Activated CD8-positive, alpha-beta T cell treated with anti-CD3 and anti-CD28 coated beads, Interleukin-2, amount 10 ng/mL, durations not matched to agents 7 days and 5 days (primary cell): ENCODE data around the gene PRPH2. TPM values are rescaled to one million over a fixed set of nuclear protein-coding genes. Genes with fewer than 3 reads are reported as not detected.
A peak's percentile ranks its signal among the peaks of the same experiment; 100 is the strongest.
"Not testable (repeated sequence)": the region's sequence is repeated elsewhere in the genome, so short reads cannot be mapped to it uniquely, and the experiment has no call there.

Source experiments
- ATAC-seq: fragments of 150-1000 bp; cut with Tn5 transposase; one replicate; pipeline ENCODE4 v1.10.0; 2021; ENCODE audit warnings: moderate library complexity
- CTCF ChIA-PET: fragments of 350-600 bp; sonication (Branson Sonifier 250); formaldehyde crosslinking; loops from one replicate; lab custom pipeline; 2021; ENCODE audit warnings: antibody characterized with exemption; lab: Charles Lee
- POLR2A ChIA-PET: fragments of 350-600 bp; sonication (Branson Sonifier 250); formaldehyde crosslinking; loops from one replicate; lab custom pipeline; 2021; ENCODE audit warnings: antibody characterized with exemption; lab: Charles Lee
- DNase-seq: peaks from one replicate; pipeline ENCODE4 v3.0.0-alpha.2; 2020
- H3K27ac Mint-ChIP-seq: one replicate; pipeline ENCODE4 v1.8.0; 2021; ENCODE audit warnings: mild to moderate bottlenecking, mixed read lengths
- H3K27me3 Mint-ChIP-seq: one replicate; pipeline ENCODE4 v1.8.0; 2021; ENCODE audit warnings: low read depth, mixed read lengths
- H3K36me3 Mint-ChIP-seq: one replicate; pipeline ENCODE4 v1.8.0; 2021; ENCODE audit warnings: low read depth, mixed read lengths
- H3K4me1 Mint-ChIP-seq: one replicate; pipeline ENCODE4 v1.8.0; 2021; ENCODE audit warnings: low read depth, mixed read lengths
- H3K4me3 Mint-ChIP-seq: one replicate; pipeline ENCODE4 v1.8.0; 2021; ENCODE audit warnings: mild to moderate bottlenecking, mixed read lengths
- H3K9me3 Mint-ChIP-seq: one replicate; pipeline ENCODE4 v1.8.0; 2022; ENCODE audit warnings: mixed read lengths; ENCODE audit not compliant: insufficient read depth
- total RNA-seq, 2 experiments: library from RNA; stranded (reverse); gene quantifications; one replicate each; pipeline ENCODE4 v1.2.3, GENCODE V29; 2021

PRPH2 gene
- total RNA-seq, 2 experiments from 2014 or later: not detected

DNA sequence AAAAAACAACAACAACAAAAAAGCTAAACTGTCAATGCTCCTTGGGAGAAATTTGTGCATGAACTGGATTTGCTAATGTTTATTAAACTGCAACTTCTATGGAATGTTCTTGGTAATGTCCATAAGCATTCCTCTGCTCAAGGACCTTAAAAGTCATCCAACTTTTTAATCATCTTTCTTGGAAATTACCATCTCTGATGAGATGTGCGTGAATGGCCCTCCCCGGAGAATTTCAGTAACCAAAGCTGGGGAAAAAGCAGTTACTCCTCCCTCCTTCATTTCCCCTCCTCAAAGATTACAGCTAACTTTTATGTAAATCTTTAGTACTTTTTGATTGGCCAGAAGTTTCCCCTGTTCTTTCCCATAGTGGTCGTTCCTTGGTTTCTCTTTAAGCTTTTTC lies 18.3 kb upstream of the PRPH2 start:
- DNase-seq (no peak), ATAC-seq (no peak)
- POLR2A ChIA-PET: no interaction called here
- Mint-ChIP-seq H3K36me3 (peaks cover 13% of the 10 kb centered on the region), H3K4me3 (no peak overlapping the region), H3K4me1 (peaks cover 17% of the 10 kb centered on the region), H3K27ac (no peak overlapping the region), H3K9me3 (no peaks in the 10 kb centered on the region), H3K27me3 (peaks cover 14% of the 10 kb centered on the region)
- CTCF ChIA-PET: interaction anchor here (3.2 to 4.9 kb wide), 2 partner anchors 14 to 79 kb away, joined by 8 to 24 read pairs; no protein-coding TSS in a partner anchor

- CTCF ChIA-PET: interaction anchor here (1.0 to 1.3 kb wide), 2 partner anchors 10 to 74 kb away, joined by 3 to 8 read pairs; no protein-coding TSS in a partner anchor
- no peak for ATAC-seq
- no peaks in the 10 kb centered on the region for H3K9me3 Mint-ChIP-seq
Measured at GRCh38 chr6:42735976-42736375, 13.6 kb upstream of the PRPH2 start.

DNA sequence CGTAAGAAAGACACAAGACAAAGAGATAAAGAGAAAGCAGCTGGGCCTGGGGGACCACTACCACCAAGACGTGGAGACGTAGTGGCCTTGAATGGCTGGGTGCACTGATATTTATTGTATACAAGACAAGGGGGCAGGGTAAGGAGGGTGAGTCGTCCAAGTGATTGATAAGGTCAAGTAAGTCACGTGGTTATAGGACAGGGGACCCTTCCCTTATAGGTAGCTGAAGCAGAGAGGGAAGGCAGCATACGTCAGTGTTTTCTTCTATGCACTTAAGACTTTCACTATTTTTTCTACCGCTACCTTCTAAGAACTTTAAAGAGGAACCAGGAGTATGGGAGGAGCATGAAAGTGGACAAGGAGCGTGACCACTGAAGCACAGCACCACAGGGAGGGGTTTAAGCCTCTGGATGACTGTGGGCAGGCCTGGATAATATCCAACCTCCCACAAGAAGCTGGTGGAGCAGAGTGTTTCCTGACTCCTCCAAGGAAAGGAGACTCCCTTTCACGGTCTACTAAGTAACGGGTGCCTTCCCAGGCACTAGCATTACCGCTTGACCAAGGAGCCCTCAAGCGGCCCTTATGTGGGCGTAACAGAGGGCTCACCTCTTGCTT lies 11.6 kb upstream of the PRPH2 start:
- H3K4me1 Mint-ChIP-seq, ATAC-seq, H3K27ac Mint-ChIP-seq, H3K27me3 Mint-ChIP-seq, DNase-seq, H3K36me3 Mint-ChIP-seq, H3K9me3 Mint-ChIP-seq, POLR2A ChIA-PET, H3K4me3 Mint-ChIP-seq: not testable (repeated sequence)
- CTCF ChIA-PET: interaction anchor here (1.3 kb wide), 1 partner anchor 12 kb away, joined by 6 read pairs; the partner anchor contains the start of gene TBCC

More at GRCh38 chr6:42735976-42736375, 13.6 kb upstream of the PRPH2 start:
- no peak overlapping the region for H3K27ac Mint-ChIP-seq
- H3K4me3 Mint-ChIP-seq: no peak overlapping the region
- H3K36me3 Mint-ChIP-seq: no peaks in the 10 kb centered on the region
- DNase-seq: no peak
- no peaks in the 10 kb centered on the region for H3K4me1 Mint-ChIP-seq
- POLR2A ChIA-PET: interaction anchor here (1.0 kb wide), 1 partner anchor 10 kb away, joined by 4 read pairs; the partner anchor contains the start of gene TBCC
- peaks cover 14% of the 10 kb centered on the region for H3K27me3 Mint-ChIP-seq

- CTCF ChIA-PET: interaction anchor here (0.6 to 7.6 kb wide), 7 partner anchors 16 to 414 kb away, joined by 3 to 135 read pairs (median 3); partner anchors contain the start of gene TBCC
- ATAC-seq: no peak
- peaks cover 19% of the 10 kb centered on the region for H3K4me1 Mint-ChIP-seq
- no peaks in the 10 kb centered on the region for H3K27me3 Mint-ChIP-seq
- H3K36me3 Mint-ChIP-seq: no peaks in the 10 kb centered on the region
- POLR2A ChIA-PET: interaction anchor here (0.9 to 4.0 kb wide), 2 partner anchors 16 to 150 kb away, joined by 4 to 17 read pairs; partner anchors contain the start of genes RPL7L1 and TBCC
- no peak for DNase-seq
- no peaks in the 10 kb centered on the region for H3K9me3 Mint-ChIP-seq
- no peak overlapping the region for H3K4me3 Mint-ChIP-seq
- H3K27ac Mint-ChIP-seq: no peak overlapping the region
Measured at GRCh38 chr6:42729731-42730130, 7.3 kb upstream of the PRPH2 start.

DNA sequence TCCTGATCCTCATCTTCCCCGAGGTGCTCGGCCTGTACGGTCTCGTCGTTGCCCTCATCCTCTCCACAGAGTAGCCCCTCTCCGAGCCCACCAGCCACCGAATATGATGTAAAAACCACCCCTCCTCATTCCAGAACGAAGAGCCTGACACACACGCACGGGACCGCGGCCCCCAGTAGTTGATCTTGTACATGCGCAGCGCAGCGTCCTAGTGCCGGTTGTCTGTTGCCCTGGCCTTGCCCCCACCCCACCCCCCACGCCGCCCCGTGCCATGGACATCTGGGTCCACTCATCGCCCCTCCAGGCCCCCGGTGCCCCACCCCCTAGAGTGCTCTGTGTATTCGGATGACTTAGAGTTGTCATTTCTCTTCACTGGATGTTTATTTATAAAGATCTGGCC lies 5.2 kb upstream of the PRPH2 start:
- DNase-seq: no peak
- ChIA-PET POLR2A (interaction anchor here (0.7 to 3.3 kb wide), 8 partner anchors 16 to 154 kb away, joined by 3 to 18 read pairs (median 4); partner anchors contain the start of genes RPL7L1 and TBCC), CTCF (interaction anchor here (0.7 to 7.6 kb wide), 13 partner anchors 13 to 151 kb away, joined by 3 to 135 read pairs (median 12); partner anchors contain the start of genes RPL7L1 and TBCC)
- Mint-ChIP-seq H3K4me3 (peak overlapping the region; percentile 71), H3K9me3 (no peaks in the 10 kb centered on the region), H3K4me1 (peaks cover 19% of the 10 kb centered on the region), H3K36me3 (no peaks in the 10 kb centered on the region), H3K27ac (peak overlapping the region; percentile 92), H3K27me3 (no peaks in the 10 kb centered on the region)
- no peak for ATAC-seq

DNA sequence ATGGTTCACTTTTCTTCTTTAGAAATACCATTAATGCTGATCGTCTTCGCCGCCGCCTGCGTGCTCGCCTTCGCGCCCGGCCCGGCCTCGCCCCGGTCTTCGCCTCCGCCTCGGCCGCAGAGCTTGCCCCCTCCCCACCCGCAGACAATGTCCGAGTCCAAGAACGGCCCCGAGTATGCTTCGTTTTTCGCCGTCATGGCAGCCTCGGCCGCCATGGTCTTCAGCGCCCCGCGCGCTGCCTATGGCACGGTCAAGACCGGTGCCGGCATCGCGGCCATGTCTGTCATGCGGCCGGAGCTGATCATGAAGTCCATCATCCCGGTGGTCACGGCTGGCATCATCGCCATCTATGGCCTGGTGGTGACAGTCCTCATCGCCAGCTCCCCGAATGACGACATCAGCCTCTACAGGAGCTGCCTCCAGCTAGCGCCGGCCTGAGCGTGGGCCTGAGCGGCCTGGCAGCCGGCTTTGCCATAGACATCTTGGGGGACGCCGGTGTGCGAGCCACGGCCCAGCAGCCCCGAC lies 4.8 kb upstream of the PRPH2 start:
- POLR2A ChIA-PET: interaction anchor here (0.7 to 3.3 kb wide), 7 partner anchors 17 to 154 kb away, joined by 3 to 18 read pairs (median 5); partner anchors contain the start of genes RPL7L1 and TBCC
- peaks cover 19% of the 10 kb centered on the region for H3K4me1 Mint-ChIP-seq
- no peaks in the 10 kb centered on the region for H3K27me3 Mint-ChIP-seq
- DNase-seq: no peak
- H3K36me3 Mint-ChIP-seq: no peaks in the 10 kb centered on the region
- peak; percentile 5 for ATAC-seq
- H3K4me3 Mint-ChIP-seq: peak overlapping the region; percentile 71
- H3K27ac Mint-ChIP-seq: peak overlapping the region; percentile 92
- no peaks in the 10 kb centered on the region for H3K9me3 Mint-ChIP-seq
- CTCF ChIA-PET: interaction anchor here (0.7 to 7.6 kb wide), 27 partner anchors 13 to 513 kb away, joined by 3 to 135 read pairs (median 4); partner anchors contain the start of genes RPL7L1 and TBCC

- peak overlapping the region; percentile 92 for H3K27ac Mint-ChIP-seq
- ChIA-PET CTCF (interaction anchor here (0.6 to 7.6 kb wide), 49 partner anchors 9 to 512 kb away, joined by 3 to 135 read pairs (median 4); partner anchors contain the start of genes RPL7L1 and TBCC), POLR2A (interaction anchor here (0.7 to 3.3 kb wide), 12 partner anchors 17 to 164 kb away, joined by 3 to 18 read pairs (median 5); partner anchors contain the start of genes RPL7L1 and TBCC)
- peaks cover 19% of the 10 kb centered on the region for H3K4me1 Mint-ChIP-seq
- ATAC-seq: peak; percentile 94
- no peaks in the 10 kb centered on the region for H3K9me3 Mint-ChIP-seq
- peaks cover 2% of the 10 kb centered on the region for H3K27me3 Mint-ChIP-seq
- no peaks in the 10 kb centered on the region for H3K36me3 Mint-ChIP-seq
- peak overlapping the region; percentile 71 for H3K4me3 Mint-ChIP-seq
- peak; percentile 85 for DNase-seq
Measured at GRCh38 chr6:42726485-42727086, 4.2 kb upstream of the PRPH2 start.

DNA sequence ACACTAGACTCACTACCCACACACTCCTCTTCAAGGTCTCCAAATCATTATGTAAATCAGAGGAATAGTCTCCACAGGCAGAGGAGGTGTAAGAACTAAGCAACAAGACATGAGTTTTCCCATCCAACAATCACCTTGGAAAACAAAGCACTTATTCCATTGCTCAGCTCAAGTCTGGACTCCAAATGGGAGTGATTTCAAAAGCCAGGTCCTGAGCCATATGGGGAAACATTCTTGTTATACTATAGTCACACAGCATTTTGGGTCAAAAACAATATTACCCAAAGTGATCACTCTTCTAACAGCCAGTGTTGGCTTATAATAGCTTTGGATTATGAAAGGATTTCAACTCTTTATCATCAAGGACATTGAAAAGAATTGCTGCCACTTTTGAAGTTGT lies 3.6 kb upstream of the PRPH2 start:
- no peaks in the 10 kb centered on the region for H3K9me3 Mint-ChIP-seq
- peaks cover 7% of the 10 kb centered on the region for H3K27me3 Mint-ChIP-seq
- CTCF ChIA-PET: interaction anchor here (0.6 to 7.6 kb wide), 49 partner anchors 10 to 511 kb away, joined by 3 to 135 read pairs (median 4); partner anchors contain the start of genes RPL7L1 and TBCC
- no peak for ATAC-seq
- peak overlapping the region; percentile 71 for H3K4me3 Mint-ChIP-seq
- H3K36me3 Mint-ChIP-seq: no peaks in the 10 kb centered on the region
- POLR2A ChIA-PET: interaction anchor here (0.6 to 3.3 kb wide), 9 partner anchors 20 to 476 kb away, joined by 3 to 18 read pairs (median 6); partner anchors contain the start of genes RPL7L1 and TBCC
- no peak for DNase-seq
- peak overlapping the region; percentile 92 for H3K27ac Mint-ChIP-seq
- peaks cover 19% of the 10 kb centered on the region for H3K4me1 Mint-ChIP-seq

- H3K36me3 Mint-ChIP-seq: no peaks in the 10 kb centered on the region
- H3K27me3 Mint-ChIP-seq: peaks cover 7% of the 10 kb centered on the region
- ATAC-seq: no peak
- no peak overlapping the region for H3K4me3 Mint-ChIP-seq
- H3K4me1 Mint-ChIP-seq: peaks cover 19% of the 10 kb centered on the region
- ChIA-PET CTCF (interaction anchor here (1.0 to 7.6 kb wide), 6 partner anchors 20 to 177 kb away, joined by 3 to 135 read pairs (median 22); partner anchors contain the start of genes RPL7L1 and UBR2), POLR2A (interaction anchor here (0.5 to 3.3 kb wide), 2 partner anchors 11 to 21 kb away, joined by 3 to 18 read pairs; partner anchors contain the start of gene TBCC)
- DNase-seq: no peak
- no peaks in the 10 kb centered on the region for H3K9me3 Mint-ChIP-seq
- no peak overlapping the region for H3K27ac Mint-ChIP-seq
Measured at GRCh38 chr6:42724825-42725224, 2.4 kb upstream of the PRPH2 start.

DNA sequence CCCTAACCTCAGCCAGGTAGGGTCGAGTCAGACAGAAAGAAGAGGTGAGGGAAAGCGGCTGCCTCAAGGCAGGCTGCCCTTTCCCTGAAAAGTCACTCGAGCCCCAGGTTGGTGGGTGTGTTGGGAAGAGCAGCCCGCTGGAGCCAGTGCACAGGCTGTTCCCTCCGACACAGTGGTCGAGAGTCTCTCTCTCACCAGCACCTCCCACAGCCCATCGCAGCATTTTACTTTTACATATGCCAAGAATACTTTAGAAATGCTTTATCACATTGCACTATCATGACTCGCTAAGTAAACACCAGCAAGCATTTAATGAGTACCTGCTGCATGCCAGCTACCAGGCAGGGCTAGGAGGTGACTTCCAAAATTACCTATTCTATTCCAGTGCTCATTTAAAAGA lies 1.7 kb downstream of the PRPH2 start:
- H3K4me3 Mint-ChIP-seq: no peak overlapping the region
- H3K9me3 Mint-ChIP-seq: no peaks in the 10 kb centered on the region
- peaks cover under 1% of the 10 kb centered on the region for H3K4me1 Mint-ChIP-seq
- ChIA-PET CTCF (interaction anchor here (1.6 kb wide), 1 partner anchor 59 kb away, joined by 3 read pairs; no protein-coding TSS in a partner anchor), POLR2A (no interaction called here)
- ATAC-seq (no peak), DNase-seq (no peak)
- H3K27ac Mint-ChIP-seq: no peak overlapping the region
- no peaks in the 10 kb centered on the region for H3K36me3 Mint-ChIP-seq
- peaks cover 9% of the 10 kb centered on the region for H3K27me3 Mint-ChIP-seq

GRCh38 chr6:42715871-42716270 lies 6.5 kb downstream of the PRPH2 start:
- peaks cover 2% of the 10 kb centered on the region for H3K36me3 Mint-ChIP-seq
- CTCF ChIA-PET: interaction anchor here (0.8 to 1.6 kb wide), 2 partner anchors 10 to 54 kb away, joined by 3 to 4 read pairs; no protein-coding TSS in a partner anchor

More at GRCh38 chr6:42715871-42716270, 6.5 kb downstream of the PRPH2 start:
- peaks cover 2% of the 10 kb centered on the region for H3K27me3 Mint-ChIP-seq
- POLR2A ChIA-PET: no interaction called here
- H3K4me1 Mint-ChIP-seq: no peaks in the 10 kb centered on the region
- ATAC-seq (no peak), DNase-seq (no peak)
- no peak overlapping the region for H3K4me3 Mint-ChIP-seq
- no peak overlapping the region for H3K27ac Mint-ChIP-seq
- H3K9me3 Mint-ChIP-seq: peaks cover 12% of the 10 kb centered on the region
